Left ventricle myocardium inferior (tissue), 1 donor: Measurements from ENCODE around the gene HYKK. TPM values are rescaled to one million over a fixed set of nuclear protein-coding genes. Genes with fewer than 3 reads are reported as not detected.
"Not testable (repeated sequence)": the region's sequence is repeated elsewhere in the genome, so short reads cannot be mapped to it uniquely, and the experiment has no call there.

Experiments
- DNase-seq: peaks from one replicate; pipeline ENCODE4 v3.0.0-alpha.2; 2020
- H3K27ac ChIP-seq: fragments of 200-600 bp; replicated peaks from 2 replicates; pipeline ENCODE4 v1.8.0; 2021
- H3K27me3 ChIP-seq: fragments of 200-600 bp; 2 replicates; pipeline ENCODE4 v1.8.0; 2021; ENCODE audit warnings: low read depth
- H3K36me3 ChIP-seq: fragments of 200-600 bp; 2 replicates; pipeline ENCODE4 v1.8.0; 2021
- H3K4me1 ChIP-seq: fragments of 200-600 bp; 2 replicates; pipeline ENCODE4 v1.8.0; 2021
- H3K4me3 ChIP-seq: fragments of 200-600 bp; 2 replicates; pipeline ENCODE4 v1.8.0; 2021; ENCODE audit warnings: mild to moderate bottlenecking, moderate library complexity
- H3K9me3 ChIP-seq: fragments of 200-600 bp; replicated peaks from 2 replicates; pipeline ENCODE4 v1.8.0; 2021
- intact Hi-C: fragments of 100-400 bp; cut with micrococcal nuclease; formaldehyde crosslinking; loops from one replicate; pipeline ENCODE4 v1.11.0; 2022
- total RNA-seq: library from RNA; stranded (reverse); fragmentation: NEBNext Ultra II Directional; extraction: Animal tissue kit (Norgen Biotek cat#: 25700); gene quantifications from one replicate; pipeline ENCODE4 v1.2.1, GENCODE V29; 2021
- TF ChIP-seq, protein P1 (sequence below): fragments of 200-600 bp; IDR thresholded peaks from 2 replicates; pipeline ENCODE4 v1.8.0; 2021; ENCODE audit warnings: antibody characterized with exemption, mild to moderate bottlenecking, borderline replicate concordance
- donor health status: DM: no; HTN: yes; CAD: no; lungs with severe emphysema.

The HYKK gene
- total RNA-seq, 1 donor from 2014 or later = 6.9 TPM

GRCh38 chr15:78536134-78536533 lies 28.8 kb downstream of the HYKK start:
- Histone ChIP-seq H3K27ac (no peak overlapping the region), H3K27me3 (no peaks in the 10 kb centered on the region), H3K4me1 (peaks cover 23% of the 10 kb centered on the region), H3K4me3 (no peak overlapping the region), H3K9me3 (no peaks in the 10 kb centered on the region), H3K36me3 (no peaks in the 10 kb centered on the region)
- DNase-seq = no peak
- TF ChIP-seq, protein P1, sequence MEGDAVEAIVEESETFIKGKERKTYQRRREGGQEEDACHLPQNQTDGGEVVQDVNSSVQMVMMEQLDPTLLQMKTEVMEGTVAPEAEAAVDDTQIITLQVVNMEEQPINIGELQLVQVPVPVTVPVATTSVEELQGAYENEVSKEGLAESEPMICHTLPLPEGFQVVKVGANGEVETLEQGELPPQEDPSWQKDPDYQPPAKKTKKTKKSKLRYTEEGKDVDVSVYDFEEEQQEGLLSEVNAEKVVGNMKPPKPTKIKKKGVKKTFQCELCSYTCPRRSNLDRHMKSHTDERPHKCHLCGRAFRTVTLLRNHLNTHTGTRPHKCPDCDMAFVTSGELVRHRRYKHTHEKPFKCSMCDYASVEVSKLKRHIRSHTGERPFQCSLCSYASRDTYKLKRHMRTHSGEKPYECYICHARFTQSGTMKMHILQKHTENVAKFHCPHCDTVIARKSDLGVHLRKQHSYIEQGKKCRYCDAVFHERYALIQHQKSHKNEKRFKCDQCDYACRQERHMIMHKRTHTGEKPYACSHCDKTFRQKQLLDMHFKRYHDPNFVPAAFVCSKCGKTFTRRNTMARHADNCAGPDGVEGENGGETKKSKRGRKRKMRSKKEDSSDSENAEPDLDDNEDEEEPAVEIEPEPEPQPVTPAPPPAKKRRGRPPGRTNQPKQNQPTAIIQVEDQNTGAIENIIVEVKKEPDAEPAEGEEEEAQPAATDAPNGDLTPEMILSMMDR = no peak
- intact Hi-C loops = no loop called here

DNA sequence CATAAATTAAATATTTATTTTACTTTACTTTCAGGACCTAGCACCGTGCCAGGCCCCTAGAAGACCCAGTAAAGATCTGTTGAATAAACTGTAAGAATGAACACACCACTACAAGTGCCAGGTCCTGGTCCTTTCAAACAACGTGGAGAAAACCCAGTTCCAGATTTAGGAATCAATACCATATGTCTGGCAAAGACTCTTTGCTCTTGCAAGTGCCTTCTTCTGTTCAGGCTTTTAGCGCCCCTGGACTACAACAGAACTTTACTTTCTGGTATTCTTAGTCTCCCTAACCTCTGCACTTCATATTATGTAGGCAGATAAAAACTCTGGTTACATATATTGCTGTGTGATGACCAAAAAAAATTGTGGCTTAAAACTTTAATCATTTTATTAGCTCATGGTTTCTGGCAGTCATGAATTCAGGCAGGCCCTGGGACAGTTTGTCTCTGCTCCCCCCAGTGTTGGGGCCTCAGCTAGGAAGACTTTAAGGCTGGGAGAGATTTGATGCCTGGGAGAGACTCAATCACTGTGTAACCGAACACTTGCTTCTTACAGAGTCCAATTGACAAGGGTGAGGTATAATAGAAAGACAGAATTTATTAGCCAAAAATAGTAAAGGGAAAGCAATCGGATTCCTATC lies 30.0 kb downstream of the HYKK start:
- Histone ChIP-seq H3K27me3 (no peaks in the 10 kb centered on the region), H3K36me3 (peaks cover 3% of the 10 kb centered on the region), H3K27ac (peak overlapping the region; percentile 71), H3K4me3 (peak overlapping the region; percentile 8), H3K4me1 (peaks cover 36% of the 10 kb centered on the region), H3K9me3 (no peaks in the 10 kb centered on the region)
- DNase-seq = no peak
- intact Hi-C loops = no loop called here
- TF ChIP-seq, protein P1 = no peak

GRCh38 chr15:78538358-78538757 lies 31.0 kb downstream of the HYKK start:
- TF ChIP-seq, protein P1 = no peak
- no peaks in the 10 kb centered on the region for H3K9me3 ChIP-seq
- peak overlapping the region; percentile 71 for H3K27ac ChIP-seq
- intact Hi-C loops = no loop called here
- no peak overlapping the region for H3K4me3 ChIP-seq
- no peaks in the 10 kb centered on the region for H3K27me3 ChIP-seq
- H3K4me1 ChIP-seq = peaks cover 45% of the 10 kb centered on the region
- DNase-seq = no peak
- peaks cover 13% of the 10 kb centered on the region for H3K36me3 ChIP-seq

- Histone ChIP-seq H3K36me3 (peaks cover 23% of the 10 kb centered on the region), H3K4me1 (peaks cover 45% of the 10 kb centered on the region), H3K4me3 (peak overlapping the region; percentile 80), H3K27ac (peak overlapping the region; percentile 95)
- DNase-seq, intact Hi-C loops, H3K9me3 ChIP-seq, H3K27me3 ChIP-seq: not testable (repeated sequence)
These were observed 32.2 kb downstream of the HYKK start for GRCh38 chr15:78539464-78540140.

DNA sequence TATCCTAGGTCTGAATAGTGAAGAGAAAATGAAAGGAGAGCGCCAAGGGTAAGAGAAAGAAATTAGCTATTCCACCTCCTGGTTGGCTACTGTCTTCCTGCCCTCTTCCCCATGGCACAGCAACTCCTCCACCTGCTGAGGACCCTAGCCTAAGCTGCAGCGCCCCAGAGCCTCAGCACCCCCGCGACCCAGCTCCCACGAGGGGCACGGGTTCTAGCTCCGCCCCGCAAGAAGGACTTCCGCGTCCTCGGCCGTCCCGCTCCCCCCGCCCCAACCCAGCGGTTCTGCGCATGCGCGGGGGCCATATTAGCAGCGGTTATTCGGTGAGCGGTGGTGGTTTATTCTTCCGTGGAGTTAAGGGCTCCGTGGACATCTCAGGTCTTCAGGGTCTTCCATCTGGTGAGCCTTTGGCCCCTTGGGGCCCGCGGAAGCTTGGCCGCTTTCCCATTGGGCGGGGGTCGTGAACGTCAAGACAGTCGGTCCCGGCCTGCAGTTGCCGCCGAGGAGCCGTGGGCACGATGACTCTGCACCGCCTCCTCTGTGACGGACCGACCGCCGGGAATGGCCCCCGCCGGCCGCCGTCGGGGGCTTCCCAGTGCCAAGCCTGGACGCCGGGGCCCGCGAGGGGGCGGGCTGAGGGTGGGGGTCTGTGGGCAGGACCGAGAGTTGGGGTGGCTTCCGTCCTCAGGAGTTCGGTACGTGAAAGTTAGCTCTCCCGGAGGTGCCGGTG lies 32.9 kb downstream of the HYKK start, which contains the start of gene PSMA4:
PSMA4 (plus strand) TSS at position 304 of the 730 bp plus-strand sequence. CDS start 1,484 bp downstream, outside the sequence.
- Histone ChIP-seq H3K36me3 (peaks cover 30% of the 10 kb centered on the region), H3K4me1 (peaks cover 45% of the 10 kb centered on the region), H3K9me3 (no peaks in the 10 kb centered on the region), H3K4me3 (peak within 1 kb of the TSS; percentile 80), H3K27ac (peak within 1 kb of the TSS; percentile 95), H3K27me3 (no peaks in the 10 kb centered on the region)
- intact Hi-C loops = no loop called here
- peak; percentile 92 for DNase-seq
- TF ChIP-seq, protein P1 = peak; percentile 59
